Memory B cell (primary cell): Measurements from ENCODE around the gene TRMT10C.
"Not testable (repeated sequence)": the region's sequence is repeated elsewhere in the genome, so short reads cannot be mapped to it uniquely, and the experiment has no call there.

Source experiments
- ATAC-seq: fragments of 150-1000 bp; cut with Tn5 transposase; 2 replicates; pipeline ENCODE4 v1.10.0; 2021; ENCODE audit warnings: low read depth, mild to moderate bottlenecking, moderate library complexity
- DNase-seq, 2 donors: peaks; one replicate each; pipeline ENCODE4 v3.0.0; 2022; ENCODE audit warnings: low spot score in 2 of 2
- H3K27ac Mint-ChIP-seq: one replicate; pipeline ENCODE4 v1.8.0; 2022; ENCODE audit warnings: mild to moderate bottlenecking, moderate library complexity, mixed read lengths
- H3K27me3 Mint-ChIP-seq: one replicate; pipeline ENCODE4 v1.8.0; 2022; ENCODE audit warnings: mixed read lengths
- H3K36me3 Mint-ChIP-seq: one replicate; pipeline ENCODE4 v1.8.0; 2022; ENCODE audit warnings: mild to moderate bottlenecking, mixed read lengths
- H3K4me1 Mint-ChIP-seq: one replicate; pipeline ENCODE4 v1.8.0; 2022; ENCODE audit warnings: mixed read lengths
- H3K4me3 Mint-ChIP-seq: one replicate; pipeline ENCODE4 v1.8.0; 2022; ENCODE audit warnings: mild to moderate bottlenecking, moderate library complexity, mixed read lengths
- H3K9me3 Mint-ChIP-seq: one replicate; pipeline ENCODE4 v1.8.0; 2022; ENCODE audit warnings: mixed read lengths

The TRMT10C gene

GRCh38 chr3:101571028-101571895, 9.6 kb downstream of the TRMT10C start:
- Mint-ChIP-seq H3K27me3 (no peaks in the 10 kb centered on the region), H3K4me3 (no peak overlapping the region), H3K27ac (no peak overlapping the region), H3K4me1 (peaks cover 13% of the 10 kb centered on the region), H3K9me3 (no peaks in the 10 kb centered on the region), H3K36me3 (peaks cover 8% of the 10 kb centered on the region)
- ATAC-seq (no peak), DNase-seq (no peak)

GRCh38 chr3:101573449-101574387, 12.1 kb downstream of the TRMT10C start, which contains the start of gene PCNP:
Gene PCNP (plus strand): TSS chr3:101574180. CDS start chr3:101574216, 36 bp downstream.
- Mint-ChIP-seq H3K27ac (peak within 1 kb of the TSS; percentile 97), H3K4me3 (peak within 1 kb of the TSS; percentile 93), H3K4me1 (peaks cover 19% of the 10 kb centered on the region), H3K36me3 (peaks cover 4% of the 10 kb centered on the region), H3K27me3 (no peaks in the 10 kb centered on the region), H3K9me3 (no peaks in the 10 kb centered on the region)
- DNase-seq (peak; percentile 99), ATAC-seq (peak; percentile 77)

- Mint-ChIP-seq H3K27me3 (no peaks in the 10 kb centered on the region), H3K9me3 (no peaks in the 10 kb centered on the region), H3K27ac (peak overlapping the region; percentile 97), H3K4me1 (peaks cover 23% of the 10 kb centered on the region), H3K4me3 (peak overlapping the region; percentile 93), H3K36me3 (peaks cover 5% of the 10 kb centered on the region)
- DNase-seq: peak in 1 of 2 donors; percentile 74
- peak; percentile 50 for ATAC-seq
Measured at GRCh38 chr3:101574388-101575112, 12.9 kb downstream of the TRMT10C start.

- H3K36me3 Mint-ChIP-seq: peaks cover 10% of the 10 kb centered on the region
- no peaks in the 10 kb centered on the region for H3K27me3 Mint-ChIP-seq
- no peaks in the 10 kb centered on the region for H3K9me3 Mint-ChIP-seq
- peak overlapping the region; percentile 11 for H3K4me3 Mint-ChIP-seq
- peak overlapping the region; percentile 53 for H3K27ac Mint-ChIP-seq
- peak in 1 of 2 donors; percentile 19 for DNase-seq
- H3K4me1 Mint-ChIP-seq: peaks cover 25% of the 10 kb centered on the region
- ATAC-seq: peak; percentile 7
Measured at GRCh38 chr3:101577286-101577685, 15.6 kb downstream of the TRMT10C start.

GRCh38 chr3:101588616-101589015, 26.9 kb downstream of the TRMT10C start:
- peaks cover 21% of the 10 kb centered on the region for H3K36me3 Mint-ChIP-seq
- no peak overlapping the region for H3K4me3 Mint-ChIP-seq
- H3K4me1 Mint-ChIP-seq: peaks cover 11% of the 10 kb centered on the region
- no peaks in the 10 kb centered on the region for H3K9me3 Mint-ChIP-seq
- H3K27me3 Mint-ChIP-seq: no peaks in the 10 kb centered on the region
- ATAC-seq (no peak), DNase-seq (no peak)
- no peak overlapping the region for H3K27ac Mint-ChIP-seq

GRCh38 chr3:101591071-101591470, 29.4 kb downstream of the TRMT10C start:
- peak overlapping the region; percentile 58 for H3K27ac Mint-ChIP-seq
- no peak for ATAC-seq
- H3K9me3 Mint-ChIP-seq: no peaks in the 10 kb centered on the region
- H3K36me3 Mint-ChIP-seq: peaks cover 18% of the 10 kb centered on the region
- no peak for DNase-seq
- H3K4me1 Mint-ChIP-seq: peaks cover 9% of the 10 kb centered on the region
- no peak overlapping the region for H3K4me3 Mint-ChIP-seq
- no peaks in the 10 kb centered on the region for H3K27me3 Mint-ChIP-seq

GRCh38 chr3:101602731-101603130, 41.1 kb downstream of the TRMT10C start:
- Mint-ChIP-seq H3K9me3 (no peaks in the 10 kb centered on the region), H3K27ac (no peak overlapping the region), H3K4me3 (no peak overlapping the region), H3K27me3 (no peaks in the 10 kb centered on the region), H3K4me1 (no peaks in the 10 kb centered on the region), H3K36me3 (peaks cover 2% of the 10 kb centered on the region)
- no peak for ATAC-seq
- DNase-seq: no peak

- H3K4me3 Mint-ChIP-seq: no peak overlapping the region
- no peak for ATAC-seq
- H3K27ac Mint-ChIP-seq: no peak overlapping the region
- no peaks in the 10 kb centered on the region for H3K4me1 Mint-ChIP-seq
- H3K9me3 Mint-ChIP-seq: no peaks in the 10 kb centered on the region
- H3K27me3 Mint-ChIP-seq: no peaks in the 10 kb centered on the region
- H3K36me3 Mint-ChIP-seq: peaks cover 2% of the 10 kb centered on the region
- no peak for DNase-seq
Measured at GRCh38 chr3:101603184-101603583, 41.5 kb downstream of the TRMT10C start.

GRCh38 chr3:101605398-101605797, 43.7 kb downstream of the TRMT10C start:
- not testable (repeated sequence) for H3K27me3 Mint-ChIP-seq, H3K9me3 Mint-ChIP-seq, DNase-seq, H3K36me3 Mint-ChIP-seq, H3K4me3 Mint-ChIP-seq, H3K4me1 Mint-ChIP-seq, H3K27ac Mint-ChIP-seq, ATAC-seq

- Mint-ChIP-seq H3K27ac (peak overlapping the region; percentile 63), H3K4me1 (peaks cover 12% of the 10 kb centered on the region), H3K27me3 (no peaks in the 10 kb centered on the region), H3K9me3 (no peaks in the 10 kb centered on the region), H3K36me3 (no peaks in the 10 kb centered on the region), H3K4me3 (no peak overlapping the region)
- ATAC-seq (peak; percentile 92), DNase-seq (no peak)
Measured at GRCh38 chr3:101611023-101611422, 49.4 kb downstream of the TRMT10C start.

- not testable (repeated sequence) for H3K9me3 Mint-ChIP-seq, H3K36me3 Mint-ChIP-seq, H3K27me3 Mint-ChIP-seq, H3K4me3 Mint-ChIP-seq, ATAC-seq
- peak overlapping the region; percentile 89 for H3K27ac Mint-ChIP-seq
- H3K4me1 Mint-ChIP-seq: peaks cover 12% of the 10 kb centered on the region
- DNase-seq: peak in 1 of 2 donors; percentile 5
Measured at GRCh38 chr3:101613014-101613413, 51.3 kb downstream of the TRMT10C start.

- ATAC-seq (no peak), DNase-seq (no peak)
- Mint-ChIP-seq H3K27ac (no peak overlapping the region), H3K4me1 (peaks cover 12% of the 10 kb centered on the region), H3K27me3 (no peaks in the 10 kb centered on the region), H3K36me3 (peaks cover 2% of the 10 kb centered on the region), H3K4me3 (peak overlapping the region; percentile 6), H3K9me3 (peaks cover 2% of the 10 kb centered on the region)
Measured at GRCh38 chr3:101615525-101615924, 53.9 kb downstream of the TRMT10C start.
